Left cardiac atrium (tissue), 4 donors: ENCODE data around the gene HIPK2. TPM values are rescaled to one million over a fixed set of nuclear protein-coding genes. Genes with fewer than 3 reads are reported as not detected.

ENCODE experiments used
- ATAC-seq, 2 donors: fragments of 200-7000 bp; cut with Tn5 transposase; one replicate each; pipeline ENCODE4 v1.9.1; 2020; ENCODE audit warnings: mild to moderate bottlenecking in 2 of 2, moderate library complexity in 2 of 2
- DNase-seq: peaks from one replicate; pipeline ENCODE4 v3.0.0-alpha.2; 2020
- intact Hi-C, 2 donors: fragments of 100-400 bp; cut with DNase I; formaldehyde crosslinking; loops; one replicate each; pipeline versions ENCODE4 v1.14.1 to v1.15.1; 2022 to 2023
- total RNA-seq, 2 donors: library from RNA; stranded (reverse); fragmentation: NEBNext Ultra II Directional; extraction: Animal tissue kit (Norgen Biotek cat#: 25700); gene quantifications; one replicate each; pipeline ENCODE4 v1.2.1, GENCODE V29; 2021
- donor health status: DM: no; HTN: yes; CAD: no.
- donor health status: DM: no; HTN: yes; CAD: no; lungs with severe emphysema.
- donor health status: DM: yes; HTN: yes; CAD: no.
- donor health status: Dilated cardiomyopathy.

Gene HIPK2
- total RNA-seq, 2 donors from 2014 or later: 123 to 139 TPM

DNA sequence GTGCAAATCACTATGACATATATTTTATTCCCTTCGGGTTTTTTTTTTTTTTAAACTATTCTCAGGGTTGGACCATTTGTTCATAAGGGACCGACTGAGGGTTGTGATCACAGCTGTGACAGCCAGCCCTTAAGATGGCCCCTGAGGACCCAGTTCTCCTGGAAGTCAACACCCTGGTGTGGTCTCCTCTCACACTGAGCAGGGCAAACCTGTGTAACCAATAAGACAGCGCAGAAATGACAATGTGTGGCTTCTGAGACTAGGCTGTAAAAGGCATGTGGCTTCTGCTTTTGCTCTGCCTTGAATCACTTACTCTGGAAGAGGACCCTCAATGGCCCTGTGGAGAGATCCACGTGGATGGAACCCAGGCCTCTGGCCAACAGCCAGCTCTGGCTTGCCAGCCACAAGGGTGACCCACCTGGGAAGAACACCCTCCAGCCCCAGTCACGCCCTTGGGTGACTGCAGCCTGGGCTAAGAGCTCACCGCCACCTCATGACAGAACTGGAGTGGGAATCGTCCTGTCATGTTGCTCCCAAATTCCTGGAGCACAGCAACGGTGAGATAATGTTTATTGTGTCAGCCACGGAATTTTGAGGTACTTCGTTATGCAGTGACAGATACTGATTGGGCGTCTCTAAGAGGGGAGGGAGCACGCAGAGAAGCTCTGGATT is 127.2 kb downstream of the HIPK2 start:
- ATAC-seq: peak; percentile 41 to 58
- intact Hi-C loops: no loop called here
- peak; percentile 42 for DNase-seq

DNA sequence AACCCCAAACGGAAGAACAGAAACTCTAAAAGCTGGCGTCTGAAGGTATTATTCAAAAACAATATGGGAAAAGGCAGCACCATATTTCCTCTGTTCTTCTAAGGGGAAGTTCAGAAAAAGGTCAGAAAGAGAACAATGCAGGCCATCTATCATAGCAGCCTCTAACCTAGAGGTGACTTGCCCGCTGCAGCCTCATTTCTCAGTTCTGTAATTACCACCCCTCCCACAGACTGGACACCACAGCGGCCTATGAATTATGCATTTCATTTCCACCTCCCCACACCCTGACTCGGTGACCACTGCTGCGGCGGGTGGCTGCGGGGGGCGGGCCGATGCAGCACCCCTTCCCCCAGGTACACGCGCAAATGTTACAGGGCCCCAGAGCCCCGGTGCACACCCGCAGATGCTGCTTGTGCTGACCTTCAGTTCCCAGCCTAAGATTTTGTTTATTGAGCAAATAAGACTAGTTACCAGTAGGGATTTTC is 128.8 kb downstream of the HIPK2 start:
- ATAC-seq (peak; percentile 13 to 62), DNase-seq (peak; percentile 52)

DNA sequence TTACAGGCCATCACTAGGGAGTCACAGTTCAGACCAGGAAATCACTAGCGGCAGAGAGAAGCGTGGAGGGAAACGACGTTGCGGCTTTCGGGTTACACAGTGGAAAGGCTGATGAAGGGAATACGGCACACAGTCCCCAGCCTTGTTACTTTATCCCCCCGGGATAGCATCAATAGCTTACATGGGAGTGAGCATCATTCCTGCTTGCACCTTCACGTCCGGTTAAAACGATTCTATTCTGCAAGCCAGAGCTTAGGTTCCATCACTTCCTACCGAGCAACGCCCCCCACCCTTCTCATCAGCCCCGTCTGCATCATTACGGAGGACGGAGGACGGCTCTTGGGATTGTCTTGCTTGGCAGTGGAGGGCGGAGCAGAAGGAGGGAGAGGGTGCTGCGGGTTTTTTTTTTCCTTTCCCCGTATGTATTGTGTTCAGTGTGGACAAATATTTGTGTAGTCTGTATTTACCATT is 129.4 kb downstream of the HIPK2 start:
- DNase-seq (peak; percentile 43), ATAC-seq (peak in 1 of 2 donors; percentile 22)
- intact Hi-C loops: loop anchor here (5.0 kb wide), 4 partner anchors 54 to 354 kb away; partner anchors contain the start of gene HIPK2 (in 1 of the 2)

More for the DNA sequence above, 128.8 kb downstream of the HIPK2 start:
- intact Hi-C loops: loop anchor here (5.0 kb wide), 4 partner anchors 53 to 353 kb away; partner anchors contain the start of gene HIPK2 (in 1 of the 2)

DNA sequence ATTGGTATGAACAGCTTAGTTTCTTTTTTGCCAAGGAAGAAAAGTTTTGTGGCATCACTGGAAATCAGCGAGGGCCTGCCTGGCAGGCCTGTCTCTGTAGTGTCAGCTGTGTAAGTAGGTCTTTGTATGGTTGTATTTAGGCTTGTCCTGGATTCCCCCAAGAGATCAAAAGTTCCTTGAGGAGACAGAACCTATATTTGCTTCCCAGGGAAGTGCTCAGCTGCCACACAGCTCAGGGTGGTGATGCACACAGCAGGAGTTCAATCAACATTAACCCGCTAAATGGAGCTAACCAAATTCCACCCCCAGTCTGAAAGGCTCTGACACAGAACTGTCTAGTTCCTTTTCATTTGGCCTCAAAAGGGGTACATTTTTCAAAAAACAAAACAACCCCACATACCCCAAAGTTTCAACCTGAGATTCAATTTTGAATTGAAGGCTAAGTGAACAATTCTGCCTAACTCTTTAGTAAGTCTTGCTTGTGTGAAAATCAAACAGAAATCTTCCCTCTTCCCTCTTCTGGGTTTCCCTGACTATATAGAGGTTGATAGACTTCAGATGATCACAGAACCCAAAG is 129.9 kb downstream of the HIPK2 start:
- intact Hi-C loops: loop anchor here (5.0 kb wide), 4 partner anchors 54 to 354 kb away; partner anchors contain the start of gene HIPK2 (in 1 of the 2)
- DNase-seq (no peak), ATAC-seq (no peak)

DNA sequence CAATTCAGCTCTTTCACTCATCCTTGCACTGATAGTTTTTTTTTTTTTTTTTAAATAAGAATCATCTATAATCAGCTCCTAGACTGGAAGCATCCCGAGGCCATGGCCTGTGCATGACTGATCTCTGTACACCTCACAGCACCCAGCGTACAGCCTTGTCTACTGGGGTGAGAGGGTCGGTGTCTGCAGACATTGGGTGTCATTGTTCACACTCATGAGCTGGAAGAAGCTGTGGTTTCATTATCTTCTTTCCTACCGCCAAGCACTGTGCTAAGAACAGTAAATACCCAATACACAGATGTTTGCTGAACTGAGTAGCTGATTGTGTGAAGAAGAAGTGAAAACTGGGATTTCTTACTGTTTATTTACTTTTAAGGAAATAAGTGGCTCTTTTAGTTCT is 130.7 kb downstream of the HIPK2 start:
- intact Hi-C loops: loop anchor here (5.0 kb wide), 4 partner anchors 55 to 355 kb away; partner anchors contain the start of gene HIPK2 (in 1 of the 2)
- no peak for ATAC-seq

DNA sequence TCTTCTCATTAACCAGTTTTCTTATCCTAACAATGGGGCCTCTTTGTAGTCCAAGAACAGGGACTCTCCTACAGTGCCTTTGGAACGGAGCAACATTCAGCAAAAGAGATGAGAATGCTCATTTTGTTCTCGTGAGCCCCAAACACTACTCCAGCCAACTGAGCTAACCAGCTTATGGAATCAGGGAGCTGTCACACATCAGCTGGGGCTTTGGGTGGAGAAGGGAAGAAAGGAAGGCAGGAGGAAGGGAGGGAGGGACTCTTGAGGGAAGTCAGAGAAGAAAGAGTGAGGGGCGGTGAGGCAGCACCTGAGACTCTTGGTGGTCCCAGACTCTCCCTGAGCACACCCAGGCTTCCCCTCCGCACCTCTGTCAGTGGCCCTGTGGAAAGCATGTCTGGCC is 131.2 kb downstream of the HIPK2 start:
- intact Hi-C loops: loop anchor here (1.0 to 5.0 kb wide), 5 partner anchors 56 to 356 kb away; partner anchors contain the start of gene HIPK2 (in 1 of the 2)
- ATAC-seq (no peak), DNase-seq (no peak)

More for the DNA sequence above, 130.7 kb downstream of the HIPK2 start:
- no peak for DNase-seq

DNA sequence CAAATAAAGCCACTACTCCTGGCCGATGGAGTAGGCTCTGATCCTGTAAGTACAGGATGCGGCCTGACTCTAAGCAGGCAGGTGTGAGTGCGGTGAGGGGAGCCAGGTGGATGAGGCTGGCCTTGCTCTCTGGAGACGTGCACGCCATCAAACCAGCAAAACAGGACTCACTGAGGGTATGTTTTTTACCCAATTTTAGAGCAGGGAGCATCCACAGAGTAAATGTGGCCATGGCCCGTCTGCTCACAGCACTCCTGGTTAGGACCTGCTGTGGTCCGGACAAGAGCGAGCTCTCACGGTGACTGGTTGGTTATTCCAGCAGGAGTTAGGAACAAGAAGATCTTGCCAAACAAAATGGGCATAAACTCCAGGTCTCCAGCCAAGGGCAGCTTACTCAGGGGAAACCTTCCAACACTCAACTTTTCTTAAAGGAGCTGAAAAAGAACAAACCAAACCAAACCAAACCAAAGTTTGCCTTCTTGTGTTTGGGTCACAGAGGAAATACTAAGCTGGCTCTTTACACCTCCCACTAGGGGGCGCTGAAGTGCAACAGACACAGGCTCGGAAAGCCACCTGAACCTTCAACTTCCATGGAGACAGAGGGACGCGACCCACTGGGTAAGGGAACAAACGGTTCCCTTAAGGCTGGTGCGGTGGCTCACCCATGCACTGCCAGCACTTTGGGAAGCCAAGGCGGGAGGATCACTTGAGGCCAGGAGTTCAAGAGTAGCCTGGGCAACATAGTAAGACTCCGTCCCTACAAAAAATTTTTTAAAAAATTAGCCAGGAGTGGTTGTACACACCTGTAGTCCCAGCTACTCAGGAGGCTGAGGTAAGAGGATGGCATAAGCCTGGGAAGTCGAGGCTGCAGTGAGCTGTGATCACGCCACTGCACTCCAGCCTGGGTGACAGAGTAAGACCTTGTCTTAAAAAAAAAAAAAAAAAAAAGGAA is 131.9 kb downstream of the HIPK2 start:
- peak; percentile 57 to 62 for ATAC-seq
- peak; percentile 86 for DNase-seq
- intact Hi-C loops: loop anchor here (1.0 to 5.0 kb wide), 5 partner anchors 56 to 356 kb away; partner anchors contain the start of gene HIPK2 (in 1 of the 2)

DNA sequence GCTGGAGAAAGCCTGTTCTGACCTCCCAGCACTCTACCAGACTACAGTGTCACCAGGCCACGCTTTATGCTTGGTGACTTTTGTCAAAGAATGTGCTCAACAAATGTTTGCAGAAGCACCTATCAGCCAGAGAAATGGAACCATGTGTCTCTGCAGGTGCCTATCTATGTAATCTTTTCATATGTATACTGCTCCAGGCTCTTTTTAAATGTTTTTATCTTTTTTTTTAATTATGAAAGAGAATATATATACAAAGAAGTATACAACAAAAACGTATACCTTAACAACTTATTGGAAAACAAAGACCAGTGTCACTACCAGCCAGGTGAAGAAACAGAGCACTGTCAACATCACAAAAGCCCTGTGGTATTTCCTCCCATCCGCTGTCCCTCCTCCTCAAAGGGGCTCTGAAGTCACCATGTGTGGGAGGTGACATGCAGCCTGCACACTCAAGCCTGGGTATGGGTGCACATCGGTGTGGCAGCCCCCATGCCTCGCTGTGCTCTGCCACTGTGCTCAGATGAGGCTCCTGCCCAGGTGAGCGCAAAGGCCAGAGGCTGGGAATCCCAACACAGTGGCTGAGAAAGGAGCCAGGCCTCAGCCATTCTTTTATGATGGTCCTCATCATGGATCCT is 133.7 kb downstream of the HIPK2 start:
- no peak for ATAC-seq
- DNase-seq: no peak
- intact Hi-C loops: no loop called here

DNA sequence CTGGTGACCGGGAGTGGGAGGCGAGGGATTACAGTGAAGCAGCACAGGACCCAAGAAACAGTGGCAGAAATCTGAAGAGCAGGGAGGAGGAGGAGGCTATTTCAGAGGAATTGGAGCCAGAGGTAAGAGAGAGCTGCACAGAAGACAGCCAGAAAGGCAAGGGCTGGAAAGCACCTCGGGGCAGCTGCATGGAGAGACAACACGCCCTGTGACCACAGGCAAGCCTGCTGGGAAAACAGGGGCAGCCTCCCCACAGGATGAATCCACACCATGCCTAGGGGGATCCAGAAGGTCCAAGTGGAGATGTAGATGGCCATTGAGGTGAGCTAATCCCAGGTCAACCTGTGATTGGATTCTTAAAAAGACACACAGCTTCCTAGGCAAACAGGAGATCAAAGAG is 135.5 kb downstream of the HIPK2 start:
- intact Hi-C loops: no loop called here
- ATAC-seq (no peak), DNase-seq (no peak)

DNA sequence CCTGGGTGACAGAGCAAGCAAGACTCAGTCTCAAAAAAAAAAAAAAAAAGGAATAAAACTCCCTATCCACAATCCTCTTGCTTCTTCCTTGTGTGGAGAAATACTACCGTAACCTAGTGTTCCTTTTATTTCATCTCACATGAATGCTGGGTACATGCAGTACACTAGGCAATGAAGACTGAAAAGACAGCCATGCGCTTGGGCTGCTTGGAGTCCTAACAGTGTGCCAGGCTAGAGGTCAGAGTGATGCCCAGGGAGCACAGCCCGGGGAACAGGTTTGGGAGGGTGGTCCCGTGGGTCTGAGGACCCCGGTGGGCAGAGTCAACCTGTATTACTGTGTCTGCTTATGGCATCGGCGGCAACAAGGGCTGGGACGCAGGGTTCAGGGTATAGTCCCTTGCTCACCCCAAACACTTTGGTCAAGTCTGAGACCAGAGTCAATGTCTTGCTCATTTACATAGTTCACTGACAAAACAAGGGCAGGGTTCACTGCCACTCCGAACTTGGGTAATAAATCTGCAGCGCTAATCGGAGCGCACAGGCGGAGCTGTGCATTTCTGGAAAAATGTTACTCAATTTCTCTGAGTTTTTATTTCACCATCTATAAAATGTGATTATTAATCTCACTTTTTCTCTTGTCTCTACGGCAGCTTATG is 136.3 kb downstream of the HIPK2 start:
- intact Hi-C loops: no loop called here

DNA sequence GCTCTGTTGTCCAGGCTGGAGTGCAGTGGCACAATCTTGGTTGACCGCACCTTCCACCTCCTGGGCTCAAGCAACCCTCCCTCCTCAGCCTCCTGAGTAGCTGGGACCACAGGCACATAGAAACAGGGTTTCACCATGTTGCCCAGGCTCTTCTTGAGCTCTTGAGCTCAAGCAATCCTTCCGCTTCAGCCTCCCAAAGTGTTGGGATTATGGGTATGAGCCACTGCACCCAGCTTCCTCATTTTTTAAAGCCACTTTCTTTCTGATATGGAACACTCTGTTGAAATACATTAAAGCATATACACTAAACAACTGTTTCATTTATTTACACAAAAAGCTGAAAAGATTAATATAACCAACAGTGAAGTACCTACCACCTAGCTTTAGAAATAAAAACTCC is 137.1 kb downstream of the HIPK2 start:
- ATAC-seq (no peak), DNase-seq (no peak)
- intact Hi-C loops: no loop called here

More for the DNA sequence above, 136.3 kb downstream of the HIPK2 start:
- no peak for DNase-seq
- peak in 1 of 2 donors; percentile 43 for ATAC-seq

DNA sequence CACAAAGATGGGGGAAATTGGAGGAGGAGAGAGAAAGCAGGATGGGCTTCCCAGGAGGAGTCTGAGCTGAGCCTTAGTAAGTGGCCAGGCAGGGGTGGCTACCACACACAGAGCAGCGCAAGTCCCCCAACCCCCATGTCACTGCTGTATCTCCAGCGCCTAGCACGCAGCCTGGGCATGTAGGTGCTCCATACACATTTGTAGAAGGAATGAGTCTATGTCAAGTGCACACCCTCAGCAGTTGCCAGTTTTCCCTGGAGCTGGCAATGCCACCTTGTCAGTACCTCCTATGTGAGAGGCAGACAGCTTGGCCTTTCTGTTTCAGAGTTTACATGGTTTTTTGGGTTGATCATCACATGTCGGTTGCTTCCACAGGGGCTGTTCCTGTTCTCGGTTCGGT is 138.2 kb downstream of the HIPK2 start:
- DNase-seq (no peak), ATAC-seq (no peak)
- intact Hi-C loops: no loop called here

DNA sequence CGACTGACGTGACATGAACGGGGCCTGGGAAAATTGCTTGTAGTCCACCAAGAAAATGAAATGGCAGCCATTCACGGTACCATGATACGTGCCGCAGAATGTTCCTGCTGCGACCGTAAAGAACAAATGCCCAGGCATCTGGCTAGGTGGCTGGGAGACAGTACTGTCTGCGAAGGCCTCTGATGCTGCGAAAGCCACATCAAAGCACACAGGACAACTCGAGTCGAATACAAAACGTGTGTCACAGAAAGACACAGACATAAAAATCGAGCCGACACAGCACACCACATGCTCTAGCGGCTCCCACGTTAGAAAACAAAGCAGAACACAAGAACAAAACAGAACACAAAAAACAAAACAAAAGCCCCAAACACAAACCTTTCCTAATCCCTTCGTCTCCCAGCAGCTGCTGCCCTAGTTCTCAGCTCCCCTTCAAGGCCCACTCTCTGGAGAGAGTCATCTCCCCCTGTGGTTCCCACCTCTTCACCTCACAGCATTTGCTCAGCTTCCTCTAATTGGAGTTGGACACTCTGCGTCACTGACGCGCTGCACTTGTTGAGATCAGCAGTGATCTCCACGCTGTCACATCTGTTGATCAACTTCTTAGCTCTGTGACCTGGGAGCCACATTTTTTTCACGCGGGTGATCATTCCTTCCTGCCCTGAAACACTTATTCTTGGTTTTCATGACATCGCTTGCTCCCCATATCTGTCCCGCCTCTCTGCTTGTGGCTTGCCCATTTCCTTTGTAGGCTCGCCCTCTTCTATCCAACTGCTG is 142.1 kb downstream of the HIPK2 start:
- ATAC-seq (no peak), DNase-seq (no peak)
- intact Hi-C loops: no loop called here

DNA sequence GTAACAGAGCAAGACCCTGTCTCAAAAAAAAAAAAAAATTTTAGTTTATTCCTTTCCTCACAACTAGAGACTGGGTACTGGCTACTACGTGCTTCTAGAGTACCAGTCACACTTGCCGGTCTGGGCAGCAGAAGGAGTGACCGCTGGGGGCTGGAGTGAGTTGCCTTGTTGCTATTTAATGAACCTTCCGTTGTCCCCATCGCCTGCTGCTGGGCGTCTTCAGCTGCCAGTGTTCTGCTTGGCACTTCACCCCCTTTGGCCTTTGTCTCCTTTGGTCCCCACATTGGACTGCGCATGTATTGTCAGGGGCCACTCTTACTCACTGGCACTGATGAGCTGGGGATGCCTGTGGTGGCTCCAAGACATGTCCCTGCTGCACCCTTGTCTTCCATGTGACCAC is 143.7 kb downstream of the HIPK2 start:
- DNase-seq: no peak
- intact Hi-C loops: no loop called here
- ATAC-seq: no peak

DNA sequence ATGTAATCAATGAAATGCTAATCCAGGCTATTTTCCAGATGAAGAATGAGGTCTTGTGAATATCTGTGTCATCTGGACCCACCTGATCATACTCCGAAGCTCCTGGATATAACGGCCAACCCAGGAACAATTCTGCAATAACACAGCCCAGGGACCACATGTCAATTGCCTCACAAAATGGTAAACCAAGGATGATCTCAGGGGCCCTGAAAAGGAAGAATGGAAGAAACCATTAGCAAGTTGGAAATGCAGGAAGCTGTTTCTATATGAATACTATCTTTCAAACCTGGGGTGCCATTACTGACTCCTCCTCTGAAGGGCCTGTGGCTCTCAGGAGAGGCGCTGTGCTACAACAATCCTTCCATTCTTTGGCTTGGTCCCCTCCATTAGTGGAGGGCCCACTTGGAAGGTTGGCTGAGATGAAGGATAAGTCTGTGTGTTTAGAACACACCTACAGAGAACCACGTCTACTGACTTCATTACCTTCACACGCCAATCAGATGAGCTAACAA is 146.2 kb downstream of the HIPK2 start:
- intact Hi-C loops: no loop called here
- ATAC-seq (no peak), DNase-seq (no peak)

DNA sequence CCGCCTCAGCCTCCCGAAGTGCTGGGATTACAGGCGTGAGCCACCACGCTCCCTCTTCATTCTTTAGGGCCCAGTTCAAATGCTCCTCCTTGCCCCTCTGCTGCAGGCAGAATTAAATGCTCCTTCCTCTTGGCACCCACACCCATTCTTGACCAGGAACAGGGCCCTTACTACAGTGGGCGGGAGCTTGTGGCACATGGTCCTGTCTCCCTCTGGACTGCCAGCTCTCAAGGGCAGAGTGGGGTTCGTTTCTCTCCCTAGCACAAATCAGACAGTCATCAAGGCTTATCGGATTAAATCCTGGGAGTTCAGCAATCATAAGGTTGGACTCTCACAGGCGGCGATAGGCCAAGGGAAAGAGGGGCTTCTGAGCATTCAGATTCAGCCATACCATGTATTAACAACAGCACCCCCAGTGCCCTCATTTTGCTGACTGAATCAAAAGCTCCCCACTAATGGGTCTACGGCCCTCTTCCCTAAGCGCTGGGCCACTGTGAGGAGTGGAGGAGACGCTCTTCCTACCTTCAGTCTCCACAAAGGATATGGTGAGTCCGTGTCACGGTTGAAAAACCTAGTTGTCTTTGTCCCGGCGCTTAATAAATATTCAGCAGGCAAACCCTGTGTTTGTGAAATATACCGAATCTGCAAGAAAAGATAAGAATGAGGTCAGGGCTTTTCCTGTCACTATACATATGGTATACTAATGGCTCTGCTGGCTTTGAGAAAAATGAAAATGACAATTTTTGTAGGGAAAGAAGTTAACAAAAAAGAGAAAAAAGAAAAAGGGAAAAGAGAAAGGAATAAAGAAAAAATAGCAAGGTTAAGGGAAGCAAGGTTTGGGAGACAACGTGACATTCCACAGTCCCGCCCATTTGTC is 146.9 kb downstream of the HIPK2 start:
- intact Hi-C loops: no loop called here
- ATAC-seq: no peak
- DNase-seq: no peak
